Posterior cingulate gyrus (tissue), 11 donors: ENCODE data around the gene TMEM184B.

Experiments used
- DNase-seq, 10 donors: peaks; one replicate each; pipeline versions ENCODE4 v3.0.0 to v3.0.0-alpha.2; 2020 to 2021; ENCODE audit warnings: mixed read lengths in 3 of 10
- intact Hi-C: fragments of 100-400 bp; cut with DNase I; formaldehyde crosslinking; loops from one replicate; pipeline ENCODE4 v1.15.1; 2023

The TMEM184B gene

DNA sequence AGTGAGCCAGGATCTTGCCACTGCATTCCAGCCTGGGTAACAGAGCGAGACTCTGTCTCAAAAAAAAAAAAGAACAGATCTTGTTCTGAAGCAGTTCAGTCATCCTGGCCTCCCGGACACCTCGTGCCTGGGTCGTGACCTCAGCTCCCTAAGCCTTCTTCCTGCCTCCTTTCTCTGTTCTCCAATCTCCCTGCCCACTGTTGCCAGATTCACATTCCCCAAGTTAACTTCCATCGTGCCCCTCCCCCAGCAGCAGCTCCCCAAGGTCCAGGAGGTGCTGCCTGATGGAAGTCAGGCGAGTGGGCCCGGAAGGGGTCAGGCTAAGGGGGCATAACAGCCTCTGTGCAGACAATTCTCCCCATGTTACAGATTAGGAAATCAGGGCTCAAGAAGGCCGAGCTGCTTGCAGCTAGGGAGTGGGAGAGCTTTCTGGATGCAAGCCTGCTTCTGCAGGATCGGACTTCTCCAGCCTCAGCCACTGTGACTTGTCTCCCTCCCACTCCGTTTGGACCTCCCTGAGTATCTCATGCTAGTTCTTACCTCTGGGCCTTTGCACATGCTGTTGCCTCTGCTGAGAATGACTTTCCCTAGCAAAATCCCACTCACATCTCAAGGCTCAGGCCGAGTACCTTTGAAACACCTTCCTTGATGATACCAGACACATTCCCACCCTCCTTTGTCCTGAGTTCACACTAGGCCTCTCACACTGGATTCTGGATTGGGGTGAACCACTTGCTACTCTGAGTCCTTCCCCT is 14.3 kb upstream of the TMEM184B start:
- no peak for DNase-seq
- intact Hi-C loops = no loop called here

DNA sequence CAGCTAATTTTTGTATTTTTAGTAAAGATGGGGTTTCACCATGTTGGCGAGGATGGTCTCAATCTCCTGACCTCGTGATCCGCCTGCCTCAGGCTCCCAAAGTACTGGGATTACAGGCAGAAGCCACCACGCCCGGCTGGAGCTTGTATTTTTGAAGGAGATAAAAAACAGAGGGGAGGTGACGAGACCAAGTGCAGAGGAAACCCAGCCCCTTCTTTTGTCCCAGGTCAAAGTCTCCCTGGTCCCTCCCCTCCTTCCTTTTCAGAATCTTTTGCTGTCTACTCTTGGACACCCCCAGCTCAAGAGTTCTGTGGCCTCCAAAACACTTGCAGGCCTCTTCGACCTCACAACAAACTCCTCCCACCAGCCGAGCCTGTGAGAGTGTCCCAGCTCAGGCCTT is 12.2 kb upstream of the TMEM184B start:
- intact Hi-C loops = no loop called here

DNA sequence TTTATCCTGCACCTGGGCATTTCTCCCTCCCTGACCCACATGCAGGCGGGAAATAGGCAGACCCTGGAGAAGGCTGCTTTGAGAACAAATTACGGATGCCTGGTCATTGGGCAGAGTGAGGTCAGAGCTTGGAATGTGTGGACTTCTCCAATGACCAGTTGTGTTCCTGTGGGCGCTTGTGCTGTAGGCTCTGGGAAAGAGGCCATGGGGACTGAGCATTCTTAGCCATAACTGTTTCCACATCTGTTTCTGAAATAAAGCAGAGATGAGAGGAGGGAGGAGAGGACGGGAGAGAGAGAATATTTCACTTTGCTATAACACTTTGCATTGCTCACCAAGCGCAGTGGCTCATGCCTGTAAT is 11.2 kb upstream of the TMEM184B start:
- no peak for DNase-seq
- intact Hi-C loops = no loop called here

More for the DNA sequence above, 12.2 kb upstream of the TMEM184B start:
- no peak for DNase-seq

DNA sequence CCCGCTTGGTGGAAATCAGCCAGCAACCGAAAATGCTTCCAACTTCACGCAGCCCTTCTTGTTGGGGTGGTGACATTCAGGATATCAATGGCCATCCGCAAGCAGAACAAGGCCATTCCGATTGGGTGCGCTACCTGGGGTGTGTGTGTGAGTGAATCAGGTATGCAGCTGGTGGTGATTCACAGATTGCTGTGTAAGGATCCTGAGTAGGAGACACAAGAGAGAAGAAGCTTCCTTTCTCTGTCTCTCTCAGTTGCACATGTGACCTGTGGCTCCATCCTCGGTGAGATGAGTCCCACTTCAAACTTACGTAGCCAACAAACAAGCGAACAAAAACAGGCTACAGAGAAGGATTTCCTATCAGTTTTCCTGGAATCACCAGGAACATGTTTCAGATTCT is 9.6 kb upstream of the TMEM184B start:
- no peak for DNase-seq
- intact Hi-C loops = no loop called here

DNA sequence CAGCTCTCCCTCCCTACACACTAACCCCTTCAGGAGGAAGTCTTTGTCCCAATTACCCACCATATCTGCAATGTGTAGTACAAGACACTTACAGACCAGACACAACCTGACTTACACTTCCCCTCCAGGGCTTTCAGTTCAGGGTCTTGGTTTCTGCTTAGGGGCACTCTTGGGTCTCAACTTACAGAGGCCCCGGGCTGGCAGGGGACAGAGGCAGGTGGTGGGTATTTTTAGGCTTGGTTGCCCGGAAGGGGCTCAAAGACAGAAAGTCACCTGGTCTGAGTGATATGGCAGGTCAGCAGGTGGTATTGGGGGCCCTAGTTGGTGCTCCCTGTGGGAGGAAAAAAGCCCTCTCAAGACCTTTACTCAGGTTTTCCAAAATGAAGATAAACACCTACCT is 3.4 kb upstream of the TMEM184B start:
- DNase-seq = no peak
- intact Hi-C loops = no loop called here

DNA sequence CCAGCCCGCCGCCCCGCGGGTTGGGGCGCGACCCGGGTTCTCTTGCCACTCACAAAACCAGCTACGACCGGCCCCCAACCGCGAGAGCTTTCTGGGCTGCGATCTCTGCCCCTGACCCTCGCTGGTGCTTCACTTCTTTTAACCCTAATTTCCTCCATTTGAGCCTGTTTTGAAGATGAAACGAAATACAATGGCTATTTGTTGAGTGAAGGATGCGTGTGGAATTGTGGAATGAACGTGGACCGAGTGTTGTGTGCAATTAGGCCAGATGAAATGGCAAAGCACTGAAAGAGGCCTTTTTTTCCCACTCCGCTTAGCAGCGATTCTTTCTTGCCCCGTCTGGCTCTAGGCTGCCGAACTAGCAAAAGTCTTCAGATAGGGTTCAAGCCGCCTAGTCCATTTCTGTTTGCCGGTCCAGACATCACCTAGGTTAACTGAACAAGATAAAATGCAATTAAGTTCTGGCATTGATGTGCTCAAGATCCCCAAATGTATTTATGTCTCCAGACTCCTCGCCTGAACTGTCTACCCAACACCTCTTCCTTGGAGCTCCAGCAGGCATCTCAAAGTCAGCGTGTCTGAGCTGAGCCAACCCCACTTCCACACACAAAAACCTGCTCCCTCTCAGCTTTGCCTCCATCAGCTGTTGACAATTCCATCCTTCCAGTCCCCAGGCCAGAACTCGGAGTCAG is 471 bp upstream of the TMEM184B start:
- intact Hi-C loops = loop anchor here (1.0 kb wide), 1 partner anchor 43 kb away; no protein-coding TSS in a partner anchor
- DNase-seq = peak in 3 of 10 donors; percentile 26 to 48 (median 36)

DNA sequence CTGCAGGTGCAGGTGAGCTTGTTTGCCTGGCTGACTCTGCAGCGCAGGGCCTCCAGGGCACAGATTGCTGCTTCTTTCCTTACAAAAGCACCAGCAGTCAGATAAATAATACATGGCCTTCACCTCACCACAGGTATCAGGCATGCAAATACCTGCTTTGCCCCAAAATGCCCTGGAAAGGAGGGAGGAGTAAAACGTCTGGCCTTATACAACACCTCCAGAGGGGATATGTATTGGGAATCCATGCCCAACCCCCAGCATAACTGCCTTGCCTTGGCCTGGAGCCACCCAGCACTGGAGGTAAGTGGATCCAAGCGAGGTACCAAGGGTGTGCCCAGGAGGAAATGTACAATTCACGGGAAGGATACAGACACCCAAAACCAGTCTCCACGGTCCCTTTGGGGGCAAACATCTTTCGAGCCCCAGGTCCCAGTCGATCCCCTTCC is 860 bp downstream of the TMEM184B start:
- intact Hi-C loops = no loop called here
- peak in 1 of 10 donors; percentile 82 for DNase-seq

DNA sequence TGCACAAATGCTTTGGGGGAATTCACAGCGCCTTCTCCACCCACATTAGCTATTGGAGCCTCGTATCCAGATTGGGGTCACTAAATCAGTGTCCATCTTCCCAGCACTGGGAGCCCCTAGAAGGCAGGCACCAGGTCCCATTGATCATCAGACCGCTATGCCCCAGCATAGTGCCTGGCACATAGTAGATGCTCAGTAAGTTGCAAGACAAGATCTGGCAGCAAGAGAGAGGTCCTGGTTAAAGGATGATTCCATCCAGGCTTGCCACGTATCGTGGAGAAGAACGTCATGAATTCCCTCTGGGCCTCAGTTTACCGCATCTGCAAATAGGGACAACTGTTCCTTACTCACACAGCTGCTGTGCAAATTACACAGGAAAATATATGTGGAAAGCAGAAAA is 1.7 kb downstream of the TMEM184B start:
- intact Hi-C loops = no loop called here
- DNase-seq = no peak

DNA sequence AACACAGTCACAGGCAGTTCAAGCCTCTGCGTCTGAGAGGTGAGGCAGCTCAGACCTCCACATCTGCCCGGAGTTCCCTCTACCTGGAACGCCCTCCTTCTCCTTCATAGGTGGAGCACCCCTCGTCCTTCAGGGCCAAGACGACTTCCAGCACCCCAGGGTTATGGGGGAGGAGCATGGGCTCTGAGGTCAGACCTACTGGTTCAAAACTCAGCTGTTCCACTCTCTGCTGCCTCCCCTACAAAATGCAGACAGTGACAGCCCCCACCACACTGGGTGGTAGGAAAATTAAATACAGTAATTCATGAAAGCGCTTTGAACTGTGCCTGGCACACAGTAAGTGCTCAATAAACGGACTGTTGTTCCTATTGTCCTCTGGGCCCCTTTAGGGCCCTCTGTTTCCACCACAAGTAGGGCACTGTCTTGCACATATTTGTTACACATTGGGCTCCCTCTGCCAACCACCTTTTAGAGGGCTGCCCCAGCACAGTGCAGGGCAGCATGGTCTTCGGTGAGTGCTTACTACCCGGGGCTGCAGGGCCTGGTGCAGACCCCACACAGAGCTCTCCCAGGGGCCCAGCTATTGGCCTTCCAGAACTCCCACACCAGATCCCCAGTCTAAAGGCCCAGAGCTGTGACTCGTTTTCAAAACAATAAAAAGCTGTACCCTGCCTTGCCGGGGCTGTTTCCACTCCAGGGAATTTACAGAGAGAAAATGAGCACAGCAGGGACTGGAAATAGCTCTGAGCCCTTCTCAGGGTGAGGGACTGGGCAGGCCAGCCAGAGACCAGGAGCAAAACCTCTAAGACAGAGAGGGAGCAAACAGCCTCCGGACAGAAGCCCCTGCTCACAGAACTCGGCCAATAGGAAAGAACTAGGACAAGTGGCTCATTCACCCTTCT is 2.5 kb downstream of the TMEM184B start:
- intact Hi-C loops = no loop called here
- peak in 1 of 10 donors; percentile 25 for DNase-seq

DNA sequence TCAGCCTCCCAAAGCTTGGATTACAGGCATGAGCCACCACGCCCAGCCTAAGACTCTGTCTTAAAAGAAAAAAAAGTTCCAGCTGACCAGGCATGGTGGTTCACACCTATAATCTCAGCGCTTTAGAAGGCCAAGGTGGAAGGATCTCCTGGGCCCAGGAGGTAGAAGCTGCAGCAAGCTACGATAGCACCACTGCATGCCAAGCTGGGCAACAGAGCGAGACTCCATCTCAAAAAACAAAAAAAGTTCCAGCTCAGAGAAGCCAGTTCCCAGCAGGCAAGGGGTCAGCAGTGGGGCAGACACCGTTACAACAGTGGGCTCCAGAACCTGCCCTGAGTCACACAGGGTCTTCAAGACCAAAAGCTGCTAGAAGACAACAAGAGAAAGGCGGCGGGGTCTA is 3.3 kb downstream of the TMEM184B start:
- no peak for DNase-seq
- intact Hi-C loops = no loop called here

DNA sequence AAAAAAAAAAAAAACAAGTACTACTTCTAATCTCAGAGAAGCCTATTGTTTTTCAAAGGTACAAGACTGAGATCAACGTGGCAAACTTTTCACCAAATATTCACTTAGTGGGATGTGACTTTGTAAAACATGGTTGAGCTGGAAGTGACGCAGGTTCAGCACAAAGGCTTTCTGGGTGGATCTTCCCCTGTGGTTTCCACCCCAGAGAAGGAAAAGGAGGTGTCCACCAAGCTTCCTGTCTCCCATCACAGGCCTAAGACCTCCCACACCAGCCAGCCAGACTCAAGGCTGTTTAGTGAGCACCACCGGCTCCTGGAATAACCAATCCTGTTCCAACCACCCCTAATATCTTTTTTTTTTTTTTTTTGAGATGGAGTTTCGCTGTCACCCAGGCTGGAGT is 5.7 kb downstream of the TMEM184B start:
- DNase-seq = no peak
- intact Hi-C loops = no loop called here

DNA sequence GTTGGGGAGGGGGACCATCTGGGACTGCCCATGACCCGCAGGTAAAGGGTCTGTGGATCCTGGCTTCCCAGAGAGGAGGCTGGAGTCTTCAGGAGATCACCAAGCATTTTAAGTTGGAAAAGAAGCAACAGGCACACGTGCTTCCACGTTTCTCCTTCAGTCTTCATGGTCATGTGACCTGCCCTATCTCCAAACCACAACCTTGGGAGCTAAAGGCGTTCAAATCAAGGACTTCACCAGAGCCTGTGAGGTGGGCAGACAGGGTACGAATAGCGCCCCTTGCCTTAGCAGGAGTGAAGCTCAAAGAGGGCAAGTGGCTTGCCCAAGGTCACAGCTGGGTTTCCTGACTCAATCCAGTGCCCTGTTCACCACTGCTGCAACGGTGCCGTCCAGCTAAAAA is 6.7 kb downstream of the TMEM184B start:
- intact Hi-C loops = no loop called here
- DNase-seq = no peak

DNA sequence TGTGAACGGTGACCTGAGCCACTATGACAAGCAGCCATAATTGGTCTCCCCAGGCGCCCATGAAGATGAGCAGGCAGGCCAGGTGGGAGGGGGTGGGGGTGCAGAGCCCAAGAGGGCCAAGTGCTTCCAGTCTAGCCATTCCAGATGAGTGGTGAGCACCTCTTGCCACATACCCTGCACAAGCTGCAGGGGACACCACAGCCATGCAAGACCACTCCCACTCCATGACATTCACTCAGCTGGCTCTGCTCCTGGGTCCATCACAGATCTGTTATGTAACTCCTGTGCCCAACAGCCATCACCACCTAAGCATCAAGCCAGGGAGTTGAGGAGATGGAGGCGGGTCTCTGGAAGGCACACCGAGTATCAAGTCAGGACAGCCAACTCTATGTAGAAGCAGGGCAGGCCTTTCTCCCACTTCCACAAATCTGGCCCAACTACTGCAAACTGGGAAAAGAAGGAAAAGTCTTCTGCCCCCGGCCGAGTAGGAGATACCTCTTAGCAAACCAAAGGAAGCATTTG is 8.4 kb downstream of the TMEM184B start:
- no peak for DNase-seq

DNA sequence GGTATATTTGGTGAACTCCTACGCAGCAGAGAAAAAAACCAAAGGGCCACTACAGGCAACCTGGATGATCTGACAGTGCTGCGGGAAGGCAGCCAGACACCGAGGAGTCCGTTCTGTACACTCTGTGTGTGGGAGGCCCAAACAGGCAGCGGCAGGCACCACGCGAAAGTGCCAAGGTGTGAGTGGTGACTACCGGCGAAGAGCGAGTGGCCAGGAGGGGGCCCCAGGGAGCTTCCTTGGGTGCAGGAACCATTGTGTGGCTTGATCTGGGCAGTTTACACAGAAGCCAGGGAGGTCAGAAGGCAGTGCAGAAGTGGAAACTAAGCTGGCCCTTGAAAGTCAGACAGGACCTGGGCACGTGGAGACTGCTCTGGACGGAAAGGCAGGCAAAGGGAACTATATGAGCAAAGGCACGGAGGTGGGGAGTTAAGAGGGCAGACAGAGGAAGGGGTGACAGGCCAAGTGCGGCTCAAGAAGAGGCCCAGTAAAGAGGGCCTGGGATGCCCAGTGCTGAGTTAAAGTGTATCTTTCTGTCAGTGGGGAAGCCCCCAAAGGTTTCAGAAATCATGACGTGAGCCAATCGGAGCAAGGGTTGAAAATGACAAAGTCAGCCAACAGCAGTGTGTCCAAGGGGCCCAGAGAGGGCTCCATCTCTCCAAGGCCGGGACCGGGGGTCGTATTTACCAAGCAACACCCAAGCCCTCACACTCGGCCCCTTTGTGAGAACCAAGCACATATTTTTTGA is 10.6 kb downstream of the TMEM184B start:
- intact Hi-C loops = no loop called here
- peak; percentile 56 to 96 (median 78) for DNase-seq

More for the DNA sequence above, 8.4 kb downstream of the TMEM184B start:
- intact Hi-C loops = no loop called here

DNA sequence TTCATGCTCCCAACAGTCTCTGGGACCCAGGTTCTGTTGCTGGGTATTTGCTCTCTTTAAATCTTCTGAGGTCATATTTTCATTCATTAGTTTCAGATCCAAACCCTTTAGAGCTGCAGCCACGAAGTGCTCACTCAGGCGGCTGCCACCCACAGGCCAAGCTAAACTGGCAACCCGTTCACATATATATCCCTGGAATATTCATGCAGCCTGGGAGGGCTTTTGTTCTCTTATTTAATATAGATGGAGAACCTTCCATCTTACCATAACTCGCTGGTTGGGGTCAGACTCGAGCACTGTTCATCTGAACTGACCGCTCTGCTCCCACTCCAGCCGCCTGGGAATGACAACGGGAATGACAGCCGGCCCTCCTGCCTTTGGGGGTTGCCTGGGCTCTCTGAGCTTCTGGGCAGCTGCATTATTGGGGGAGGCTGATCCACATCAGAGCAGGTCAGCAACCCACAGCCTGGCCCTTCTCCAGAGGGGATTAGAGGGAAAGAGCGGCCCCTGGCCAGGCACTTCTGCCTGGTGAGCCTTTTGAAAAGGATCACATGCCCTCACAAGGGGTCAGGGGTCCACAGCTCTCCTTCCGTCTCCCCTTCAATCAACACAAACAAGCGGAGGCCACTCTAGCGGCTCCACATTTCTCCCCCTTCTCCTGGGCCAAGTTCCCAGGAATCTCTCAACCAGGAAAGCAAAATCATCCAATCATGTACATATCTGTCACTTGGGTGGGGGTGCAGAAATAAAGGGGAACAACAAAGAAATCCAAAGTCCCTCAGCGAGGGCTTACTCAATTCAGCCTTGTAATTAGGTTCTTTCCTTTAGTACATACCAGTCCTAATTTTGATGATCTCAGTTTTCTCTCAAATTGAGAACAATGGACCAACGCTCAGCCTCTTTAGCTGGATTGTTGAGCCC is 11.8 kb downstream of the TMEM184B start:
- intact Hi-C loops = no loop called here
- peak in 4 of 10 donors; percentile 40 to 91 (median 88) for DNase-seq

DNA sequence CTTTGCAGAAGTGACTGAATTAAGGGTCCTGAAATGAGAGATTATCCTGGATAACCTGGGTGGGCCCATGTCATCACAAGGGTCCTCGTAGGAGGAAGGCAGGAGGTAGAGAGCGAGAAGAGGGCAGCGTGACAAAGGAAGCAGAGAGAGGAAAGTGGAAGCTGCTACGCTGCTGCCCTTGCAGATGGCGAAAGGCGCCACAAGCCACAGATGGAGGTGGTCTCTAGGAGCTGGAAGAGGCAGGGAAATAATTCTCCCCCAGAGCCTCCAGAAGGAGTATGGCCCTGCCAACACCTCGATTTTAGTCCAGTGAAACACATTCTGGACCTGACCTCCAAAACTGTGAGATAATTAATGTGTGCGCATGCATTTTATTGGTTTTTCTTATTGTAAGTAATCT is 13.4 kb downstream of the TMEM184B start:
- intact Hi-C loops = no loop called here
- no peak for DNase-seq

DNA sequence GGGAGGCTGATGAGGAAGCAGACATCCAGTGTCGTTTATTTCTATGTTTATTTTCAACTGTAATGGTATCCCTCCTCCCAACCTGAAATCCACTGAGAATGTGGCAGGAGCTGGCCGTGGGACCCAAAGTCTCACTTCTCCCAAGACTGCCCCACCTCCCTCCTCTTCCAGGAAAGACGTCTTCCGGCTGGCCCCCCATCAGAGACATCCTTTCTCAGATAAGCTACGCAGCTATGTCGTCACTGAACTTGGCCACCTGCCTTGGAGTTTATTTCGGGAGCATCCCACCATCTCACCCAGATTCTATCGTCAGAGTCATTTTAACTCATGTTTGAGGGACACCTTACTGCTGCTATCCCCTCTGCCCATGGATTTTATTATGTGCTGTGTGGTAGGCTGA is 13.9 kb downstream of the TMEM184B start:
- intact Hi-C loops = no loop called here
- DNase-seq = no peak

DNA sequence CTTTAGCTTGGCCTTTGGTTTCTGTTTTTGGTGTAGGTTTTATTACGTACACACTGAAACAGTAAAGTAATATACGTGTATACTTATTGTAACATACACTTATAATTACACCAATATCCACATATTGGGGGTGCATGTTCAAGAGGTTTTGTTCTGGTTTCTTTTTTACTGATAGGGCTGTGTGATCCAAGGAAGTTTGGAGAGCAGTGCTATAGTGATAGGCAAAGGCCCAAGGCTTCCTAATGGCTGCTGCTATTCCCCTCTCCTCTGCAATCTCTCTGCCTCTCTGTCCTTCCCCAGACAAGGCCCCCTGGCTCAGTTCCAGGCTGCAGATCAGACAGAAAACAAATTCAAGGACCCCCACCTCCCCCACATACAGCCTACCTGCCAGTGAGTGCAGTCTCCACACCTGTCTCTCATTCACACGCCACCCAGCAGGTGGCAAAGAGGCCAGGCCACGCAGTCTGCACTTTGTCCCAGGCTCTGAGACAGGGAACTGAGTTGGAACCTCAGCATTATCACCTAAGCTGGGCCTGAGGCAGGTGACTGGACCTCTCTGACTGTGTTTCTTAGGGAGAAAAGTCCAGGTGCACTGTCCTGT is 15.1 kb downstream of the TMEM184B start:
- no peak for DNase-seq
- intact Hi-C loops = no loop called here

DNA sequence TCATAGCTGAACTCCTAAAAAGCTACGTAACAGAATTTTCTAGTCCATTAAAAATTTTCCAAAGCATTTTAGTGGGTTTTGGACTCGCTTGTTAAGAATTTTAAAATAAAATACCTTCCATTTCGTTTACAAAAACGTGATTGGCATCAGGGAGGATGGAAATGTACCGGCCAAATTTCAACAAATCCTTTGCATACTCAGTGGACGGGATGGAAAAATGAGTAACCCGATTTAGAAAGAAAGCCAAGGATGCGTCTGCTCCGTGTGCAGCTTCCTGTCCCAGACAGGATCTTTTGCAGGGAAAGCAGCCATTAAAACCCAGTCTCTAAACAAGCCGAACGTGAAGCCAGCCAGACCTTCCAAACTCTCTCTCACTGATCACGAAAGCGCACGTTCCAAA is 15.6 kb downstream of the TMEM184B start:
- no peak for DNase-seq
- intact Hi-C loops = no loop called here
